Measurements from ENCODE around the gene CDH18.

CDH18 gene

GRCh38 chr5:19987612-19988361, at the start of gene CDH18:
Gene CDH18, minus strand, starts transcription at chr5:19988200. Its CDS starts 149,214 bp downstream, at chr5:19838986.
- H3K4me3 Mint-ChIP-seq: no peak within 1 kb of the TSS
- peaks cover 4% of the 10 kb centered on the region for H3K9me3 Mint-ChIP-seq
- DNase-seq (no peak), ATAC-seq (no peak)
- H3K27ac Mint-ChIP-seq: no peak within 1 kb of the TSS
- H3K27me3 Mint-ChIP-seq: no peaks in the 10 kb centered on the region
- H3K4me1 Mint-ChIP-seq: no peaks in the 10 kb centered on the region
- H3K36me3 Mint-ChIP-seq (ENCODE audit: low read depth): no peaks in the 10 kb centered on the region

GRCh38 chr5:20034717-20035116, 46.7 kb upstream of the CDH18 start:
- Mint-ChIP-seq H3K27ac (no peak overlapping the region), H3K9me3 (peaks cover 31% of the 10 kb centered on the region), H3K4me1 (no peaks in the 10 kb centered on the region), H3K4me3 (no peak overlapping the region), H3K36me3 (ENCODE audit: low read depth) (no peaks in the 10 kb centered on the region), H3K27me3 (no peaks in the 10 kb centered on the region)
- no peak for ATAC-seq
- no peak for DNase-seq

- ATAC-seq (no peak), DNase-seq (no peak)
- Mint-ChIP-seq H3K36me3 (ENCODE audit: low read depth) (no peaks in the 10 kb centered on the region), H3K4me1 (no peaks in the 10 kb centered on the region), H3K27me3 (no peaks in the 10 kb centered on the region), H3K4me3 (no peak overlapping the region), H3K27ac (no peak overlapping the region), H3K9me3 (peaks cover 29% of the 10 kb centered on the region)
Measured at GRCh38 chr5:20033881-20034280, 45.9 kb upstream of the CDH18 start.

GRCh38 chr5:20032896-20033295, 44.9 kb upstream of the CDH18 start:
- no peak overlapping the region for H3K27ac Mint-ChIP-seq
- peaks cover 24% of the 10 kb centered on the region for H3K9me3 Mint-ChIP-seq
- no peaks in the 10 kb centered on the region for H3K4me1 Mint-ChIP-seq
- no peaks in the 10 kb centered on the region for H3K36me3 Mint-ChIP-seq (ENCODE audit: low read depth)
- no peak overlapping the region for H3K4me3 Mint-ChIP-seq
- no peak for DNase-seq
- no peak for ATAC-seq
- no peaks in the 10 kb centered on the region for H3K27me3 Mint-ChIP-seq

- Mint-ChIP-seq H3K9me3 (peaks cover 13% of the 10 kb centered on the region), H3K27ac (no peak overlapping the region), H3K36me3 (ENCODE audit: low read depth) (no peaks in the 10 kb centered on the region), H3K4me3 (no peak overlapping the region), H3K4me1 (no peaks in the 10 kb centered on the region), H3K27me3 (no peaks in the 10 kb centered on the region)
- DNase-seq: no peak
- ATAC-seq: no peak
Measured at GRCh38 chr5:20030125-20030524, 42.1 kb upstream of the CDH18 start.

GRCh38 chr5:20029266-20029665, 41.3 kb upstream of the CDH18 start:
- no peaks in the 10 kb centered on the region for H3K27me3 Mint-ChIP-seq
- peaks cover 6% of the 10 kb centered on the region for H3K9me3 Mint-ChIP-seq
- H3K4me1 Mint-ChIP-seq: no peaks in the 10 kb centered on the region
- ATAC-seq: no peak
- no peak overlapping the region for H3K27ac Mint-ChIP-seq
- no peak overlapping the region for H3K4me3 Mint-ChIP-seq
- DNase-seq: no peak
- no peaks in the 10 kb centered on the region for H3K36me3 Mint-ChIP-seq (ENCODE audit: low read depth)

GRCh38 chr5:20028506-20028905, 40.5 kb upstream of the CDH18 start:
- Mint-ChIP-seq H3K36me3 (ENCODE audit: low read depth) (no peaks in the 10 kb centered on the region), H3K4me3 (no peak overlapping the region), H3K27ac (no peak overlapping the region), H3K9me3 (no peaks in the 10 kb centered on the region), H3K27me3 (no peaks in the 10 kb centered on the region), H3K4me1 (no peaks in the 10 kb centered on the region)
- ATAC-seq (no peak), DNase-seq (no peak)

- no peaks in the 10 kb centered on the region for H3K4me1 Mint-ChIP-seq
- ATAC-seq (no peak), DNase-seq (no peak)
- H3K27me3 Mint-ChIP-seq: no peaks in the 10 kb centered on the region
- peaks cover 24% of the 10 kb centered on the region for H3K9me3 Mint-ChIP-seq
- no peak overlapping the region for H3K27ac Mint-ChIP-seq
- no peak overlapping the region for H3K4me3 Mint-ChIP-seq
- H3K36me3 Mint-ChIP-seq (ENCODE audit: low read depth): no peaks in the 10 kb centered on the region
Measured at GRCh38 chr5:20023686-20024180, 35.7 kb upstream of the CDH18 start.

GRCh38 chr5:20020247-20020646, 32.2 kb upstream of the CDH18 start:
- DNase-seq: no peak
- no peak overlapping the region for H3K27ac Mint-ChIP-seq
- peaks cover 40% of the 10 kb centered on the region for H3K9me3 Mint-ChIP-seq
- H3K4me3 Mint-ChIP-seq: no peak overlapping the region
- no peaks in the 10 kb centered on the region for H3K4me1 Mint-ChIP-seq
- ATAC-seq: no peak
- no peaks in the 10 kb centered on the region for H3K36me3 Mint-ChIP-seq (ENCODE audit: low read depth)
- H3K27me3 Mint-ChIP-seq: no peaks in the 10 kb centered on the region

- ATAC-seq (no peak), DNase-seq (no peak)
- Mint-ChIP-seq H3K9me3 (peaks cover 42% of the 10 kb centered on the region), H3K4me1 (no peaks in the 10 kb centered on the region), H3K4me3 (no peak overlapping the region), H3K27ac (no peak overlapping the region), H3K27me3 (no peaks in the 10 kb centered on the region), H3K36me3 (ENCODE audit: low read depth) (no peaks in the 10 kb centered on the region)
Measured at GRCh38 chr5:20017021-20017420, 29.0 kb upstream of the CDH18 start.

GRCh38 chr5:20000416-20000815, 12.4 kb upstream of the CDH18 start:
- ATAC-seq: no peak
- Mint-ChIP-seq H3K4me3 (no peak overlapping the region), H3K9me3 (peaks cover 5% of the 10 kb centered on the region), H3K27me3 (no peaks in the 10 kb centered on the region), H3K27ac (no peak overlapping the region), H3K36me3 (ENCODE audit: low read depth) (no peaks in the 10 kb centered on the region), H3K4me1 (no peaks in the 10 kb centered on the region)
- no peak for DNase-seq

GRCh38 chr5:19988457-19988856, 457 bp upstream of the CDH18 start:
- Mint-ChIP-seq H3K4me3 (no peak overlapping the region), H3K27me3 (no peaks in the 10 kb centered on the region), H3K27ac (no peak overlapping the region), H3K4me1 (no peaks in the 10 kb centered on the region), H3K9me3 (peaks cover 7% of the 10 kb centered on the region), H3K36me3 (ENCODE audit: low read depth) (no peaks in the 10 kb centered on the region)
- DNase-seq: no peak
- ATAC-seq: no peak

GRCh38 chr5:19986806-19987205, 1.2 kb downstream of the CDH18 start:
- Mint-ChIP-seq H3K9me3 (peaks cover 12% of the 10 kb centered on the region), H3K27me3 (no peaks in the 10 kb centered on the region), H3K27ac (no peak overlapping the region), H3K36me3 (ENCODE audit: low read depth) (no peaks in the 10 kb centered on the region), H3K4me1 (no peaks in the 10 kb centered on the region), H3K4me3 (no peak overlapping the region)
- DNase-seq (no peak), ATAC-seq (no peak)

- H3K36me3 Mint-ChIP-seq (ENCODE audit: low read depth): no peaks in the 10 kb centered on the region
- H3K4me3 Mint-ChIP-seq: no peak overlapping the region
- no peaks in the 10 kb centered on the region for H3K27me3 Mint-ChIP-seq
- no peaks in the 10 kb centered on the region for H3K4me1 Mint-ChIP-seq
- no peak overlapping the region for H3K27ac Mint-ChIP-seq
- DNase-seq: no peak
- ATAC-seq: no peak
- H3K9me3 Mint-ChIP-seq: peaks cover 13% of the 10 kb centered on the region
Measured at GRCh38 chr5:19986031-19986619, 1.9 kb downstream of the CDH18 start.

GRCh38 chr5:19978476-19978875, 9.5 kb downstream of the CDH18 start:
- peaks cover 26% of the 10 kb centered on the region for H3K9me3 Mint-ChIP-seq
- H3K36me3 Mint-ChIP-seq (ENCODE audit: low read depth): no peaks in the 10 kb centered on the region
- ATAC-seq (no peak), DNase-seq (no peak)
- H3K27ac Mint-ChIP-seq: no peak overlapping the region
- H3K4me3 Mint-ChIP-seq: no peak overlapping the region
- H3K27me3 Mint-ChIP-seq: no peaks in the 10 kb centered on the region
- H3K4me1 Mint-ChIP-seq: no peaks in the 10 kb centered on the region

All from activated naive CD8-positive, alpha-beta T cell treated with anti-CD3 and anti-CD28 coated beads, Interleukin-2, amount 50 U/mL, for 24 hours (primary cell).